ENCODE measurements around the gene STX10.

STX10 gene

GRCh38 chr19:13139633-13140311 lies 10.4 kb downstream of the STX10 start:
- DNase-seq (ENCODE audit: low spot score), result no peak

GRCh38 chr19:13138916-13139198 lies 11.3 kb downstream of the STX10 start:
- DNase-seq (ENCODE audit: low spot score), result no peak

- DNase-seq (ENCODE audit: low spot score), result no peak
These were observed 11.8 kb downstream of the STX10 start for GRCh38 chr19:13138171-13138915.

DNA sequence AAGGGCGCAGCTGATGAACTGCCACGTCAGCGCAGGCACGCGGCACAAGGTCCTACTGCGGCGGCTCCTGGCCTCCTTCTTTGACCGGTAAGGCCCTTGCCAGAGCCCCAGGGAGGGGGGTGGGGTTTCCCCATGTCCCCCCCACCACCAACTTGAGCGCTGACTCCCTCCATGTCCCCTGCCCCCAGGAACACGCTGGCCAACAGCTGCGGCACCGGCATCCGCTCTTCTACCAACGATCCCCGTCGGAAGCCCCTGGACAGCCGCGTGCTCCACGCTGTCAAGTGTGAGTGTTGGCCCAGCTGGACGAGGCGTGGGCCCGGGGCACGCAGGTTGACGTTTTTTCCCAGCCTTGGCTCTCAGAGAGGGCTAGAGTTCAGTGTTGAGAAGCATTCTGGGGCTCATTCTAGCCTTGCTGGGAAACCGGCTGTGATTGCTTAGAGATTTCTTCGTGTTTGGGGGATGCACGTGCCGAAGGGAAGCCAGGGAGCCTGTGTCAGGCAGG lies 12.8 kb downstream of the STX10 start:
- no peak for DNase-seq (ENCODE audit: low spot score)

DNA sequence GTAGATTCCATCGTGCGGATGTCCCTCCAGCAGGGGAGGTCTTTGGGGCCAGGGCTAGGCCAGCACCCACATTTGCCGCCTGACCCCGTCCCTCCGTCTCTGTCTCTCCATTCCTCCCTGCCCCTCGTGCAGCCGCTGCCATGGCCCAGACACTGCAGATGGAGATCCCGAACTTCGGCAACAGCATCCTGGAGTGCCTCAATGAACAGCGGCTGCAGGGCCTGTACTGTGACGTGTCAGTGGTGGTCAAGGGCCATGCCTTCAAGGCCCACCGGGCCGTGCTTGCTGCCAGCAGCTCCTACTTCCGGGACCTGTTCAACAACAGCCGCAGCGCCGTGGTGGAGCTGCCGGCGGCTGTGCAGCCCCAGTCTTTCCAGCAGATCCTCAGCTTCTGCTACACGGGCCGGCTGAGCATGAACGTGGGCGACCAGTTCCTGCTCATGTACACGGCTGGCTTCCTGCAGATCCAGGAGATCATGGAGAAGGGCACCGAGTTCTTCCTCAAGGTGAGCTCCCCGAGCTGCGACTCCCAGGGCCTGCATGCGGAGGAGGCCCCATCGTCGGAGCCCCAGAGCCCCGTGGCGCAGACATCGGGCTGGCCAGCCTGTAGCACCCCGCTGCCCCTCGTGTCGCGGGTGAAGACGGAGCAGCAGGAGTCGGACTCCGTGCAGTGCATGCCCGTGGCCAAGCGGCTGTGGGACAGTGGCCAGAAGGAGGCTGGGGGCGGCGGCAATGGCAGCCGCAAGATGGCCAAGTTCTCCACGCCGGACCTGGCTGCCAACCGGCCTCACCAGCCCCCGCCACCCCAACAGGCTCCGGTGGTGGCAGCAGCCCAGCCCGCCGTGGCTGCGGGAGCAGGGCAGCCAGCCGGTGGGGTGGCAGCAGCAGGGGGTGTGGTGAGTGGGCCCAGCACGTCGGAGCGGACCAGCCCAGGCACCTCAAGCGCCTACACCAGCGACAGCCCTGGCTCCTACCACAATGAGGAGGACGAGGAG lies 14.8 kb downstream of the STX10 start:
- DNase-seq (ENCODE audit: low spot score), result no peak

DNA sequence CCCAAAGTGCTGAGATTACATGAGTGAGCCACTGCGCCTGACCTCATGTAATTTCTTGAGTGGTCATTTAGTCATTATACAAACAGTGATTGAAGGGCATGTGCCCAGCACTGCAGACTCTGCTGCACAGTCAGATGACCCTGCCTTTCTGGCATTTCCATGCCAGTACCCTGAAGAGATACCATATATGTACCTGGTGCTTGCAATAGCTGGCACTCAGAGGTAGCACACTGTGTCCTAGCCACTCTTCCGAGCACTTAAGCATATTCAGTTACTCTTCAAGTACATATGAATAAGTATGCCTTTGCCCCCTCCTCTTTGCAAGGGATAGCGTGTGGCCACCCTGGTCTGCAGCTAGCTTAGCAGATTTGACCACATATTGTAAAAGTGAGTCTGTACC lies 15.5 kb downstream of the STX10 start:
- no peak for DNase-seq (ENCODE audit: low spot score)

DNA sequence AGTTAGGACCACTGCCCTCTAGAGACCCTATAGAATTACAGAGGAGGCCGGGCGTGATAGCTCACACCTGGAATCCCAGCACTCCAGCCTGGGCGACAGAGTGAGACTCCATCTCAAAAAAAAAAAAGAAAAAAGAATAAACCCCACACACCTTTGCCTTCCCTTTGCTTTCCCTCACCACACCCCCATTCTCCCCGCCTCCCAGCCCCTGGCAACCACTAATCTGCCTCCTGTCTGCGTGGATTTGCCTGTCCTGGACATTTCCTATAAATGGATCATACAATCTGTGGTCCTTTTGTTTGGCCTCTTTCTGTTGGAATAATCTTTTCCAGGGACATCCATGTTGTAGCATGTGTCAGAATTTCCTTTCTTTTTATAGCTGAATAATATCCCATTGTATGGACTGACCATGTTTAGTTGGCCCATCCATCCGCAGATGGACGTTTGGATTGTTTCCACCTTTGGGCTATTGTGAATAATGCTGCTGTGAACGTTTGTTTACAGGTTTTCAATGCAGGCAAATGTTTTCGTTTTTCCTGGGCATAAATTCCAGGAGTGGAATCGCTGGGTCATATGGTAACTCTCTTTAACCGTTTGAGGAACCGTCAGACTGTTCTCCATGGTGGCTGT lies 16.8 kb downstream of the STX10 start:
- no peak for DNase-seq (ENCODE audit: low spot score)

DNA sequence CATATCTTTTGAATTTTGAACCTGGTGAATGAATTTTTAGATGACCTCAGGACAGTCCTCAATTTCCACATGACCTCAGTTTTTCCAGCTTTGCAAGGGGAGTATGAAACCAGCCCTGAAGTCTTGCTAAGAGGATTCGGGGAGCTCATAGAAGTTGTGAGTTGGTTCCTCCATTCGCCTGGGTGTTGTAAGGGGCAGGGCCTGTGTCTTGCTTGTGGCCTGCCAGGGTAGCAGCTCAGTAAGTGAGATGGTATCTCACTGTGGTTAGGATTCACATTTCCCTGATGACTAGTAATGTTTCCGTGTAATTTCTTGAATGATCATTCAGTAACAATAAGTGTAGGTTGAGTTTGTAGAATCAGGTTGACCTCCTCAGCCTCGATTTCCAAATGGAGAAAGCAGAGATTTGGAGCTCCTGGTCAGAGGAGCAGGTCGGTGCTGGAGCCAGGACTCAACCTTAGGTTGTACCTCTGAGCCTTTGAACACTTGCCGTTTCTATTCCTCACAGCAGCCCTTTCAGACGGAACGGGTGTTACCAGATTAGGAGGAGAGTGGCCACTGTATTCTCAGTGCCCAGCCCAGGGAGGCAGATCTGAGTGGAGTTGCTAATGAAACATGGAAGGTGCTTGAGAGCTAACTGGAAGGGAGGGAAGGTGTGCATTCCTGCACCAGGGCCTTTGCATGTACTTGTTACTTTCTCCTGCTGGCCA lies 17.5 kb downstream of the STX10 start:
- no peak for DNase-seq (ENCODE audit: low spot score)

DNA sequence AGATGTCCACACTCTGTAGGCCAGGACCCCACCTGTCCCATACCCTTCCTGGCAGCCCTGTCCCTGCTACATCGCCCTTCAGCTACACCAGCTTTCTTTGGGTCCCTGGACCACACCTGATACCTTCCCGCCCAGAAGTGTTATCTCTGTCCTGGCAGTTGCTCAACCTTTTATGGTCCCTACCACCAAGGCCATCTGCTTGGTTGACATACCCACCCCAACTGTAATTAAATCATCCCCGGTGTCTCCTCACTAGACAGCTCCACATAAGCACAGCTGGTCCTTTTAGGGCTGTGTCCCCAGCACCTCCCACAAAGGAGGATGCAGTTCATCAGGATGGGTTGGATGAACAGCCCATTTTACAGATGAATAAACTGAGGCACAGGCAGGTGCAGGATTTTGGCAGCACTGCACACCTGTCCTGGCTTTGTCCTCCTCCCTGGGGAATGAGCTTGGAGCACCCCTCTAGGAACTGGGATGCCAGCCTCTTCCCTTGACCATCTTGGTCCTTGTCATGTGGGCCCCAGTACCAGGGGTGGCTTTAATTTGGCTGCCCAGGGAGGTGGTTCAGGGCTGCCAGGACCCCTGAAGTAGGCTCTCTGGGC lies 19.2 kb downstream of the STX10 start:
- no peak for DNase-seq (ENCODE audit: low spot score)

GRCh38 chr19:13129384-13129783 lies 20.8 kb downstream of the STX10 start:
- no peak for DNase-seq (ENCODE audit: low spot score)

DNA sequence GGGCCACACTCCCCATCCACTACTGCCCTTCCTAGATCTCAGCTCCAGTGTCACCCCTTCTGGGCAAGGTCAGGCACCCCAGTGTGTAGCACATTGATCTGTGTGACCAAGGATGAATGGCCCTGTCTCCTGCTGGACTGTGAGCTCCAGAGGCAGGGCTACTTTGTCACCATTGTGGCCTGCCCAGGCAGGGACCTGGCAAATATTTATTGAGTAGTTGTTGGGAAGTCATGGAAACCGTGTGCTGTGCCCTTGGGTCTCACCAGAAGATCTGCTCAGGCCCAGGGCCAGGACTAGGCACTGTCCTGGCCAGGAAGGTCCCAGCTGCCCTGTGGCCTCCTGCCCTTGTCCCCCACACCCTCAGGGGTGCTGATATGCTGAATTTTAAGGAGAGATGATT lies 21.6 kb downstream of the STX10 start:
- DNase-seq (ENCODE audit: low spot score), result no peak

DNA sequence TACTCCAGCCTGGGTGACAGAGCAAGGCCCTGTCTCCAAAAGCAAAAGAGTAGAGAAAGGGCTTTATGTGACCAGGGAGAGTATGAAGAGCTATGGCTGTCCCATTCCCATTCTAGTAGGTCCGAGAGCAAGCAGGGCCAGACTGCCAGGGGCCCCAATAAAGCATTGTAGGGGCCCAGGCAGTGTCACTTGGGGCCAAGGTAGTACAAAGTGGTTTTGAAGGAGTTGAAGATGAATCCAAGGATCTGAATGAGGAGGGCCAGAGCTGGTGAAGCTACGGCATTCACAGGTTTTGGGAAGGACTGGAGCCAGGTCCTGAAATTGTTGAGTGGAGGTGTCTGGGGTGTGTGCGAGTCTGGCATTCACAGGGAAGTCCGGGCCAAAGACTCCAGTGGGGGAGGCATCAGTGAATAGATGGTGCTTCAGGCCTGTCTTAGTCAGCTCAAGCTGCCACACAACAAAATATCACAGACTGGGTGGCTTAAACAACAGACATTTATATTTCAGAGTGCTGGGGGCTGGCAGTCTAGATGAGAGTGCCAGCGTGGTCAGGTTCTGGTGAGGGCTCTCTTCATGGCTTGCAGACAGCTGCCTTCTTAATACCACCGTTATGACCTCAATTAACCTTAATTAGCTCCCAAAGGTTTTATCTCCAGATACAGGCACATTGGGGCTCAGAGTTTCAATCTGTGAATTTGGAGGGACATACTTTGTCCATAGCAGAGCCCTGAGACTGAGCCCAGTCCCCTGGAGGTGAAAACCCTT lies 22.2 kb downstream of the STX10 start:
- DNase-seq (ENCODE audit: low spot score), result no peak

DNA sequence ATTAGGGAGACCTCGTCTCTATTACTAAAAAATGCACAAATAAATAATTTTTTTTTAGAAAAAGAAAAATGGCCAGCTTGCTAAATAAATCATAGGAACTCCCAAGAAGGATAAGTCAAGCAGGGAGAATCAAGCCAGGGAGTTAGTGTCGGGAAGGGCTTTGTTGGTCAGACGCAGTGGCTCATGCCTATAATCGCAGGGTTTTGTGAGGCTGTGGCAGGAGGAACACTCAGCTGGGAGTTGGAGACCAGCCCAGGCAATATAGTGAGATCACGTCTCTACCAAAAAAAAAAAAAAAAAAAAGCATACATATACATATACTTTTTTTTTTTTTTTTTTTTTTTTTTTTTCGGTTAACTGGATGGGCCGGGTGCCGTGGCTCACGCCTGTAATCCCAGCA lies 23.1 kb downstream of the STX10 start:
- no peak for DNase-seq (ENCODE audit: low spot score)

GRCh38 chr19:13122980-13123957 lies 26.9 kb downstream of the STX10 start:
- DNase-seq (ENCODE audit: low spot score), result no peak

GRCh38 chr19:13122275-13122878 lies 27.8 kb downstream of the STX10 start:
- no peak for DNase-seq (ENCODE audit: low spot score)

DNA sequence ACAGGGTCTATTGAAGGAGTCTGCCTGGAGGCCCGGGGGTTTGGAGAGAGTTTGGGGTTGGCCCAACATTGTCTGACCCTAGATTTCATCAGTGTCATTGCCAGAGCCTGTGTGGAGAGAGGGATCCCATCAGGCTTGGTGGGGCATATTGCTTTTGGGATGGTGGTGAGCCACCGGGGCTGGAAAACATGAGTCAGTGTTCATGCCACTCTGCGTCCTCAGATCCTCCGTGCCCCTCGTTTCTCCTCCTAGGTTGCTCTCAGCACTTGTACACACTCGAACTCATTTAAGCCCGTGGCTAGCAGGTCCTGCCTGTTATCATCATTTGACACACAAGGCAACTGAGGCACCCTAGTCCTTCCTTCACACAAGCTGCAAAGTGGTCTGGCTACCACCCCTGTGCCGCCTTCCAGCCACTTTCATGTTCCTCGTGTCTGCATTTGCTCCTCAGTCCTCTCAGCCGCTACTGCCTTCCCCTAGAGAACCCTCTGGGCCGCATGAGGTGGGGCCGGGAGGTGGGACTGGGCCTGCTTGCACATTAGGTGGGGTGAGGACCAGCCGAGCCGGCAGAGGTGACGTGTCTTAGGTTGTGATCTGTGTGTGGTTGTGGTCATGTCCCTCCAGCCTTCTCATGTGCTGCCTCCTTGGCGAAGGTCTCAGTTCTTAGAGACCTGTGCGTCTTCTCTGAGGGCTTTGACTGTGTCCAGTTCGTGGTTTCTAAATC lies 28.5 kb downstream of the STX10 start:
- DNase-seq (ENCODE audit: low spot score), result no peak

DNA sequence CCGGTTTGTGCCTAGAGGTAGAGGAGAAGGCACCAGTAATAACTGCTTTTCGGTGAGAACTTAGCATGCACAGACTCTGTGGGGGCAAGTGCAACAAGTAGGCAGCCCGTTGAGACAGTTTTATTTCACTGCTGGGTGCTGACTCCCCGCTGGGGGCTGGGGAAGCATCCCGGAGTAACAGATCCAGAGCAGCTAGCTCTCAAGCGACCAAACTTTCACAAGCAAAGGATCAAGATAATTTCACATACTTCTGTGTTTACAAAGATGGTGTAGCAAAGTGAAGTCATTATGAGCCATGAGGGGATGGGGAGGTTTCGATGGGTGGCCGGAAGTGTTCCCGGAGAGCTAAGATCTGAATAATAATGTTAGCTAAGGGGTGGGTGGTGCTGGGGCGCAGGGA lies 29.4 kb downstream of the STX10 start:
- DNase-seq (ENCODE audit: low spot score), result no peak

DNA sequence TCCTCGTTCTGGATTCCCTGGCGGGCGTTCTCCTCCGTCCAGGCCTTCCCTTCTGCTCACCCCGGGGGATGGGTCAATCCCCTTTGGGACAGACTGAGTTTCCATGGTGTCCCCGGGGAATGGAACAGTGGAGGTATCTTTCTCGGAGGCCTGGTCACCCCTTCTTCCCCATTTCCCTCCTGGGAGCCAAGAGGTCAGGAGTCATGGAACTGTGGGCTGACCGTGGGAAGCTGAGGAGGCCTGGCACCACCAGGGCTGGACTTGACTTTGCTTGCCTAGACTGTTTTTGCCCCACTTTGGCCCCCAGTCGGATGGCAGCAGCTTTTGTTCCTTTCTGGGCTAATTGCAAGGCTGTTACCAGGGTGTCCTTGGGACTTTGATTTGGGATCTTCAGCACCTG lies 30.1 kb downstream of the STX10 start:
- DNase-seq (ENCODE audit: low spot score), result no peak

All from SK-N-DZ (cell line).